GM12878 (cell line): ENCODE results near the gene CELF2. TPM values are rescaled to one million over a fixed set of nuclear protein-coding genes. Genes with fewer than 3 reads are reported as not detected.
A peak's percentile ranks its signal among the peaks of the same experiment; 100 is the strongest.

Source experiments
- ATAC-seq: fragments of 200-7000 bp; cut with Tn5 transposase; 3 replicates; pipeline ENCODE4 v1.9.1; 2020; ENCODE audit warnings: mild to moderate bottlenecking, moderate library complexity
- BruUV-seq: library from RNA; stranded (reverse); fragments of 400-500 nt; replicated peaks from 2 replicates; lab custom pipeline; 2021; lab: Mats Ljungman, UMichigan
- CTCF ChIA-PET: fragments of 300-600 bp; sonication (Branson Sonifier 250); formaldehyde crosslinking; extraction: SDS; loops from one replicate; lab custom pipeline; 2021; ENCODE audit warnings: inconsistent platforms; lab: Yijun Ruan, JAX
- POLR2A ChIA-PET: fragments of 350-600 bp; formaldehyde crosslinking; extraction: SDS; loops from one replicate; lab custom pipeline; 2021; ENCODE audit warnings: inconsistent platforms; lab: Charles Lee
- RAD21 ChIA-PET: fragments of 300-600 bp; sonication (Branson Sonifier 250); formaldehyde crosslinking; loops from one replicate; lab custom pipeline; 2023; ENCODE audit warnings: antibody characterized with exemption; ENCODE audit not compliant: unreplicated experiment; lab: Charles Lee
- SMC1A ChIA-PET: fragments of 300-600 bp; sonication (Branson Sonifier 250); formaldehyde crosslinking; loops from one replicate; lab custom pipeline; 2023; ENCODE audit not compliant: unreplicated experiment, uncharacterized antibody; lab: Charles Lee
- DNase-seq: peaks from one replicate; pipeline ENCODE4 v3.0.0-alpha.2; 2011; ENCODE audit warnings: low read depth, low spot score
- FAIRE-seq: peaks from 3 replicates; lab custom pipeline; 2011; peaks lifted over from hg19 to GRCh38; lab: Jason Lieb, UNC
- H2AFZ ChIP-seq: 2 replicates; pipeline ENCODE4 v1.6.0; 2011; ENCODE audit warnings: low read depth, low read length, control low read depth; ENCODE audit not compliant: control insufficient read depth
- H3K27ac ChIP-seq: 2 replicates; pipeline ENCODE4 v1.5.1; 2011; ENCODE audit warnings: control low read depth; ENCODE audit not compliant: control insufficient read depth, insufficient read depth
- H3K27me3 ChIP-seq, 2 experiments: replicated peaks in 1 of 2; 2 replicates each; pipeline versions ENCODE4 v1.6.0 to v1.6.1; 2011; ENCODE audit warnings: low read length in 1 of 2; ENCODE audit not compliant: control insufficient read depth in 2 of 2, insufficient read depth in 2 of 2
- H3K36me3 ChIP-seq, 2 experiments: 2 replicates each; pipeline ENCODE4 v1.5.1; 2011; ENCODE audit warnings: low read length in 1 of 2; ENCODE audit not compliant: control insufficient read depth in 2 of 2, insufficient read depth in 2 of 2
- H3K4me1 ChIP-seq: 2 replicates; pipeline ENCODE4 v1.6.1; 2011; ENCODE audit warnings: mild to moderate bottlenecking, low read length, moderate library complexity, mixed read lengths; ENCODE audit not compliant: control insufficient read depth, insufficient read depth
- H3K4me2 ChIP-seq: 2 replicates; pipeline ENCODE4 v1.6.0; 2011; ENCODE audit warnings: control low read depth; ENCODE audit not compliant: control insufficient read depth, insufficient read depth
- H3K4me3 ChIP-seq: fragments of 200-600 bp; sonication (generic); 2 replicates; pipeline ENCODE4 v1.5.1; 2016
- H3K79me2 ChIP-seq: 2 replicates; pipeline ENCODE4 v1.6.0; 2011; ENCODE audit warnings: low read length; ENCODE audit not compliant: control insufficient read depth, insufficient read depth
- H3K9ac ChIP-seq: 2 replicates; pipeline ENCODE4 v1.8.0; 2011; ENCODE audit warnings: low read length, control low read depth, mixed read lengths; ENCODE audit not compliant: control insufficient read depth, insufficient read depth
- H3K9me3 ChIP-seq: replicated peaks from 3 replicates; pipeline ENCODE4 v1.5.1; 2011; ENCODE audit warnings: mild to moderate bottlenecking, low read length; ENCODE audit not compliant: control insufficient read depth, insufficient read depth
- H4K20me1 ChIP-seq: 2 replicates; pipeline ENCODE4 v1.6.0; 2011; ENCODE audit not compliant: control insufficient read depth, insufficient read depth
- ATF2 ChIP-seq: IDR thresholded peaks from 2 replicates; pipeline ENCODE4 v1.6.1; 2012; ENCODE audit warnings: low read length, inconsistent platforms
- BCL11A ChIP-seq: IDR thresholded peaks from 2 replicates; pipeline ENCODE4 v1.6.1; 2011; ENCODE audit warnings: low read depth, low read length
- CHD2 ChIP-seq: IDR thresholded peaks from 2 replicates; pipeline ENCODE4 v1.6.1; 2011; ENCODE audit warnings: low read depth, low read length, improper control_type of control experiment, borderline replicate concordance
- FOXK2 ChIP-seq: fragments of 450-650 bp; IDR thresholded peaks from 2 replicates; pipeline ENCODE4 v1.6.1; 2017; ENCODE audit warnings: mild to moderate bottlenecking, moderate library complexity
- HDAC2 ChIP-seq: fragments of 200-600 bp; sonication (generic); IDR thresholded peaks from 2 replicates; pipeline ENCODE4 v1.6.1; 2017
- JUND ChIP-seq: IDR thresholded peaks from 2 replicates; pipeline ENCODE4 v1.6.1; 2012; ENCODE audit warnings: low read depth, mild to moderate bottlenecking, low read length, improper control_type of control experiment, moderate library complexity
- NRF1 ChIP-seq: conservative IDR thresholded peaks from 2 replicates; pipeline ENCODE4 v1.6.1; 2011; ENCODE audit warnings: mild to moderate bottlenecking, low read depth, low read length, improper control_type of control experiment
- PML ChIP-seq: IDR thresholded peaks from 2 replicates; pipeline ENCODE4 v1.6.1; 2012; ENCODE audit warnings: low read length, inconsistent platforms
- PRDM15 ChIP-seq: fragments of 450-650 bp; formaldehyde crosslinking; IDR thresholded peaks from 2 replicates; pipeline ENCODE4 v1.4.0; 2020; ENCODE audit warnings: mild to moderate bottlenecking, moderate library complexity
- STAT1 ChIP-seq: fragments of 450-650 bp; conservative IDR thresholded peaks from 2 replicates; pipeline ENCODE4 v1.6.1; 2014; ENCODE audit warnings: antibody characterized with exemption, mild to moderate bottlenecking
- ZBTB33 ChIP-seq: fragments of 450-650 bp; IDR thresholded peaks from 2 replicates; pipeline ENCODE4 v1.6.1; 2017; ENCODE audit warnings: mild to moderate bottlenecking
- ZNF622 ChIP-seq: fragments of 450-650 bp; IDR thresholded peaks from 2 replicates; pipeline ENCODE4 v1.6.1; 2017; ENCODE audit warnings: mild to moderate bottlenecking, inconsistent platforms
- WGBS: methylation state at CpG from one replicate; pipeline ENCODE4 v1.1.6; 2016; ENCODE audit warnings: low lambda C conversion rate; ENCODE audit not compliant: insufficient replicate concordance, insufficient coverage; ENCODE audit errors: missing lambda C conversion rate; 5-methylcytosine and 5-hydroxymethylcytosine counted together
- in situ Hi-C: fragments of 300-500 bp; cut with MboI; formaldehyde crosslinking; loops from 9 replicates; pipeline ENCODE4 v1.14.3; 2018; ENCODE audit warnings: mixed read lengths
- intact Hi-C: fragments of 100-400 bp; cut with micrococcal nuclease; formaldehyde crosslinking; loops from one replicate; pipeline ENCODE4 v1.14.2; 2022; ENCODE audit not compliant: unreplicated experiment
- polyA plus RNA-seq, 11 experiments: library from polyadenylated mRNA; depleted of rRNA in 4 of 11; unstranded in 6 of 11; stranded (reverse) in 5 of 11; fragments of >200 nt; fragmentation: Nextera tagmentation in 4 of 11; fragmentation: Illumina TruSeq in 1 of 11; extraction: Ambion mirVana in 4 of 11; extraction: Trizol in 1 of 11; gene quantifications; 1 replicate in 1 of 11; 2 replicates in 10 of 11; pipeline versions ENCODE4 v1.2.1 to v1.2.3, GENCODE V29; 2011 to 2016; ENCODE audit warnings: inconsistent platforms in 2 of 11, missing spikeins in 2 of 11, low read depth in 1 of 11
- total RNA-seq, 4 experiments: library from RNA; depleted of rRNA in 3 of 4; stranded (reverse); fragments of >200 nt in 3 of 4; fragmentation: Illumina TruSeq in 1 of 4; extraction: Trizol in 1 of 4; gene quantifications; 2 replicates each; pipeline versions ENCODE4 v1.2.1 to v1.2.3, GENCODE V29; 2013 to 2021

The CELF2 gene
- total and polyA plus RNA-seq, 10 of the 15 experiments (the other 5 are each of a cell fraction or from before 2014, with no cell fraction given) = 20.8 to 129 (median 86.3) TPM

GRCh38 chr10:11080564-11080984, 62.9 kb downstream of the CELF2 start (continued):
- no peak for TF ChIP-seq PRDM15 (CRISPR knock-in tag)
- no peak for TF ChIP-seq CHD2
- TF ChIP-seq JUND = no peak

GRCh38 chr10:11081408-11081807, 63.7 kb downstream of the CELF2 start:
- peak overlapping the region; percentile 6; the same call in 1 of the 2 replicates for H3K27ac ChIP-seq
- no peak overlapping the region for H3K4me3 ChIP-seq
- intact Hi-C loops = no loop called here
- BruUV-seq = no TSS peak
- H2AFZ ChIP-seq = no peak overlapping the region
- SMC1A ChIA-PET = interaction anchor here (1.4 kb wide), 1 partner anchor 83 kb away, joined by 3 read pairs; no protein-coding TSS in a partner anchor
- TF ChIP-seq ATF2 (no peak), ZNF622 (no peak), PML (no peak), HDAC2 (no peak), ZBTB33 (no peak), NRF1 (no peak), BCL11A (no peak), FOXK2 (no peak), STAT1 (no peak)
- TF ChIP-seq, all 136 proteins: peak for 0
- no peak overlapping the region for H3K9ac ChIP-seq
- DNase-seq (no peak), FAIRE-seq (no peak), ATAC-seq (no peak)
- no peaks in the 10 kb centered on the region for H3K36me3 ChIP-seq
- H4K20me1 ChIP-seq = no peaks in the 10 kb centered on the region
- POLR2A ChIA-PET = no interaction called here
- peaks cover 2% of the 10 kb centered on the region; the same call in 2 of the 3 replicates for H3K9me3 ChIP-seq
- CTCF ChIA-PET = no interaction called here
- in situ Hi-C loops = no loop called here
- RAD21 ChIA-PET = no interaction called here
- H3K79me2 ChIP-seq = no peaks in the 10 kb centered on the region
- H3K4me2 ChIP-seq = no peak overlapping the region
- H3K27me3 ChIP-seq = no peaks in the 10 kb centered on the region
- WGBS = 2% methylated on average over 3 of the region's 3 CpGs
- H3K4me1 ChIP-seq = peaks cover 12% of the 10 kb centered on the region
